Parathyroid adenoma (tissue), 2 donors: ENCODE measurements around the gene UPP2.

ENCODE experiments used
- H2AFZ ChIP-seq: fragments of 300-600 bp; sonication (generic); one replicate; pipeline ENCODE4 v1.7.0; 2017; ENCODE audit warnings: antibody characterized with exemption, mild to moderate bottlenecking
- H3K27ac ChIP-seq: fragments of 300-600 bp; sonication (generic); one replicate; pipeline ENCODE4 v1.7.0; 2017
- H3K27me3 ChIP-seq: fragments of 300-600 bp; sonication (generic); one replicate; pipeline ENCODE4 v1.7.0; 2017; ENCODE audit warnings: low read length; ENCODE audit not compliant: control insufficient read depth, insufficient read depth
- H3K36me3 ChIP-seq: fragments of 300-600 bp; sonication (generic); one replicate; pipeline ENCODE4 v1.7.0; 2017; ENCODE audit warnings: low read length; ENCODE audit not compliant: control insufficient read depth, insufficient read depth
- H3K4me1 ChIP-seq: fragments of 300-600 bp; sonication (generic); one replicate; pipeline ENCODE4 v1.7.0; 2017; ENCODE audit warnings: control low read depth
- H3K4me2 ChIP-seq: fragments of 300-600 bp; sonication (generic); one replicate; pipeline ENCODE4 v1.7.0; 2017; ENCODE audit warnings: low read length
- H3K4me3 ChIP-seq: fragments of 300-600 bp; sonication (generic); one replicate; pipeline ENCODE4 v1.7.0; 2017; ENCODE audit warnings: low read depth, low read length
- H3K79me2 ChIP-seq: fragments of 300-600 bp; sonication (generic); one replicate; pipeline ENCODE4 v1.7.0; 2017; ENCODE audit warnings: control low read depth
- H3K9ac ChIP-seq: fragments of 300-600 bp; sonication (generic); one replicate; pipeline ENCODE4 v1.7.0; 2017; ENCODE audit warnings: mild to moderate bottlenecking
- H3K9me3 ChIP-seq: fragments of 300-600 bp; sonication (generic); one replicate; pipeline ENCODE4 v1.7.0; 2017; ENCODE audit warnings: low read length; ENCODE audit not compliant: control insufficient read depth
- TF ChIP-seq, protein P1 (sequence below): fragments of 300-600 bp; sonication (generic); IDR thresholded peaks from one replicate; pipeline ENCODE4 v1.7.0; 2017; ENCODE audit warnings: antibody characterized with exemption, mild to moderate bottlenecking
- donor health status: primary hyperparathyroidism.

UPP2 gene

GRCh38 chr2:158113741-158114295 is 12.1 kb downstream of the UPP2 start:
- no peak overlapping the region for H3K27ac ChIP-seq
- no peaks in the 10 kb centered on the region for H3K4me1 ChIP-seq
- H3K4me2 ChIP-seq: no peak overlapping the region
- H3K9me3 ChIP-seq: no peaks in the 10 kb centered on the region
- no peak overlapping the region for H3K4me3 ChIP-seq
- no peaks in the 10 kb centered on the region for H3K27me3 ChIP-seq
- H3K79me2 ChIP-seq: no peaks in the 10 kb centered on the region
- no peaks in the 10 kb centered on the region for H3K36me3 ChIP-seq
- no peak overlapping the region for H2AFZ ChIP-seq
- TF ChIP-seq, protein P1, sequence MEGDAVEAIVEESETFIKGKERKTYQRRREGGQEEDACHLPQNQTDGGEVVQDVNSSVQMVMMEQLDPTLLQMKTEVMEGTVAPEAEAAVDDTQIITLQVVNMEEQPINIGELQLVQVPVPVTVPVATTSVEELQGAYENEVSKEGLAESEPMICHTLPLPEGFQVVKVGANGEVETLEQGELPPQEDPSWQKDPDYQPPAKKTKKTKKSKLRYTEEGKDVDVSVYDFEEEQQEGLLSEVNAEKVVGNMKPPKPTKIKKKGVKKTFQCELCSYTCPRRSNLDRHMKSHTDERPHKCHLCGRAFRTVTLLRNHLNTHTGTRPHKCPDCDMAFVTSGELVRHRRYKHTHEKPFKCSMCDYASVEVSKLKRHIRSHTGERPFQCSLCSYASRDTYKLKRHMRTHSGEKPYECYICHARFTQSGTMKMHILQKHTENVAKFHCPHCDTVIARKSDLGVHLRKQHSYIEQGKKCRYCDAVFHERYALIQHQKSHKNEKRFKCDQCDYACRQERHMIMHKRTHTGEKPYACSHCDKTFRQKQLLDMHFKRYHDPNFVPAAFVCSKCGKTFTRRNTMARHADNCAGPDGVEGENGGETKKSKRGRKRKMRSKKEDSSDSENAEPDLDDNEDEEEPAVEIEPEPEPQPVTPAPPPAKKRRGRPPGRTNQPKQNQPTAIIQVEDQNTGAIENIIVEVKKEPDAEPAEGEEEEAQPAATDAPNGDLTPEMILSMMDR: no peak
- H3K9ac ChIP-seq: no peak overlapping the region

GRCh38 chr2:158114516-158114915 is 12.8 kb downstream of the UPP2 start:
- H3K9ac ChIP-seq: no peak overlapping the region
- H3K79me2 ChIP-seq: no peaks in the 10 kb centered on the region
- no peak overlapping the region for H2AFZ ChIP-seq
- no peak overlapping the region for H3K27ac ChIP-seq
- TF ChIP-seq, protein P1: no peak
- H3K4me3 ChIP-seq: no peak overlapping the region
- H3K27me3 ChIP-seq: no peaks in the 10 kb centered on the region
- no peak overlapping the region for H3K4me2 ChIP-seq
- H3K36me3 ChIP-seq: no peaks in the 10 kb centered on the region
- no peaks in the 10 kb centered on the region for H3K9me3 ChIP-seq
- no peaks in the 10 kb centered on the region for H3K4me1 ChIP-seq

DNA sequence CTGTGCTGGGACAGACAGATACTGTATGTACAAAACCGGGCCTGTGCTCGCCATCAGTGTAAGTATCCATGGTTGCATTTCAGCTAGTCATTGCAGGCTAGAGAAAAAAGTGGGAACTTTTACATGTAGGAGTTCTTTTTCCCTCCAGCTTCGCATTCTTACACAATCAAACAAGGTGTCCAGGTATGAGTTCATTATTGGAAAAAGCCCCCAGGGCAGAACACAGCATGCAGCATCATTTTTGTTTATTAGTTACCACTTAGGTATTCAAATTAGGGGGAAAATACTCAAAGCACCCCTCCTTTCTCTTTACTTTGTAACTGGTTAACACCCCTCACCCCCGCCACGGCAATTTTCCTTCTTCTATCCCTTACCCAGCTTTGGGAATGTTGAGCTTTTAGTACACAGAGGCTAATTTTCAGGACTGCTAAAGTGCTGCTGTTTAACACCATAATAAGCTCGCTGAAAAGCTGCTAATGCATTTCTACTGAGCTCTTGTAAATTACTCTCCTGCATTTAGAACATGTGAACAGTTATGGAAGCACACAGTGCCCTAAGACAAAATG is 13.6 kb downstream of the UPP2 start:
- Histone ChIP-seq H3K27ac (no peak overlapping the region), H3K36me3 (no peaks in the 10 kb centered on the region), H3K79me2 (no peaks in the 10 kb centered on the region), H3K27me3 (no peaks in the 10 kb centered on the region), H3K4me2 (no peak overlapping the region), H3K4me1 (no peaks in the 10 kb centered on the region), H3K4me3 (no peak overlapping the region), H2AFZ (no peak overlapping the region), H3K9ac (no peak overlapping the region), H3K9me3 (no peaks in the 10 kb centered on the region)
- TF ChIP-seq, protein P1: no peak

DNA sequence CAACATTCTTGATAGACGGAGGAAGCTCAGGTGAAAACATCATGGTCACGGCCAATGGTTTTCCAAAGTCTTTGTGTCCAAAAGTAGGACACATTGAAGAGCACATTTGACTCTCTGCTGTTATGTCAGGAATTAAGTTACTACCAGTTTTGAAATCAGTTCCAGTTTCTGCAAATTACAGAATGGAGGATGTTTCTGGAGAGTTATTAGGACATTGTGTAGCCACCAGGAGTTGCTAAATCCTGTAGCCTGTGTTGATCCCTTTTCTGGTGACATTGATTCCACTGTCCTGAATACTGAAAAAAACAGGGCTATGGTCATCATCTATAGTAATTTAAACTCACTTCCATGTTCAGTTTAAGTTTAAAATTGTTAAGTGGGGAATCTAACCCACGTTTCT is 15.3 kb downstream of the UPP2 start:
- H2AFZ ChIP-seq: no peak overlapping the region
- H3K79me2 ChIP-seq: no peaks in the 10 kb centered on the region
- no peak overlapping the region for H3K4me3 ChIP-seq
- no peak overlapping the region for H3K9ac ChIP-seq
- H3K9me3 ChIP-seq: no peaks in the 10 kb centered on the region
- TF ChIP-seq, protein P1: no peak
- no peaks in the 10 kb centered on the region for H3K36me3 ChIP-seq
- no peak overlapping the region for H3K4me2 ChIP-seq
- no peaks in the 10 kb centered on the region for H3K4me1 ChIP-seq
- no peaks in the 10 kb centered on the region for H3K27me3 ChIP-seq
- H3K27ac ChIP-seq: no peak overlapping the region

DNA sequence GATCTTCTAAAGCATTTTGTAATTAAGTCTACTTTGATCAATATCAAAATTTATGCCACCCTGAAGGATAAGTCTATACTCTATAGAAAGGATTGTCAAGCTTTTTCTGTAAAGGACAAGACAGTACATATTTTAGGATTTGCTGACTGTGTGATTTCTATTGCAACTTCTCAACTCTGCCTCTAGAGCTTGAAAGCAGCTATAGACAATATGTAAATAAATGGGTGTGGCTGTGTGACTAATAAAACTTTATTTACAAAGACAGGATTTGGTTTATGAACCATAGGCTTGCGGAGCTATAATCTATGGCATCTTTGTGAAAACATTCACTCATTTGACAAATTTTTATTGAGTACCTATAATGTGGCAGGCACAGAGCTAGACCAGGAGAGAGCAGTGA is 18.4 kb downstream of the UPP2 start:
- no peaks in the 10 kb centered on the region for H3K36me3 ChIP-seq
- no peaks in the 10 kb centered on the region for H3K4me1 ChIP-seq
- H3K4me3 ChIP-seq: no peak overlapping the region
- H3K27ac ChIP-seq: no peak overlapping the region
- no peak overlapping the region for H3K9ac ChIP-seq
- H3K27me3 ChIP-seq: no peaks in the 10 kb centered on the region
- H3K9me3 ChIP-seq: no peaks in the 10 kb centered on the region
- no peak overlapping the region for H2AFZ ChIP-seq
- TF ChIP-seq, protein P1: no peak
- no peak overlapping the region for H3K4me2 ChIP-seq
- no peaks in the 10 kb centered on the region for H3K79me2 ChIP-seq
